IPS-20b (cell line): Measurements from ENCODE around the gene PPDPF.
"Not testable (repeated sequence)": the region's sequence is repeated elsewhere in the genome, so short reads cannot be mapped to it uniquely, and the experiment has no call there.

Source experiments
- H3K27ac ChIP-seq: one replicate; pipeline ENCODE4 v1.5.1; 2013; ENCODE audit warnings: low read length
- H3K27me3 ChIP-seq: 2 replicates; pipeline ENCODE4 v1.6.1; 2013; ENCODE audit warnings: mild to moderate bottlenecking, low read length, inconsistent platforms; ENCODE audit not compliant: insufficient read depth
- H3K36me3 ChIP-seq: 2 replicates; pipeline ENCODE4 v1.6.1; 2013; ENCODE audit warnings: low read depth, mild to moderate bottlenecking, inconsistent platforms, low read length, moderate library complexity; ENCODE audit not compliant: insufficient read depth
- H3K4me1 ChIP-seq: 2 replicates; pipeline ENCODE4 v1.6.1; 2013; ENCODE audit warnings: mild to moderate bottlenecking, control low read depth, inconsistent platforms, low read length, moderate library complexity; ENCODE audit not compliant: insufficient read depth
- H3K4me3 ChIP-seq: 2 replicates; pipeline ENCODE4 v1.5.1; 2013; ENCODE audit warnings: mild to moderate bottlenecking, low read length, inconsistent platforms
- H3K9ac ChIP-seq: 2 replicates; pipeline ENCODE4 v1.6.1; 2013; ENCODE audit warnings: low read depth, mild to moderate bottlenecking, inconsistent platforms, low read length, moderate library complexity
- H3K9me3 ChIP-seq: 2 replicates; pipeline ENCODE4 v1.6.1; 2013; ENCODE audit warnings: mild to moderate bottlenecking, low read depth, low read length, inconsistent platforms; ENCODE audit not compliant: insufficient read depth

The PPDPF gene

GRCh38 chr20:63479695-63480419 lies 40.7 kb upstream of the PPDPF start:
- H3K4me3 ChIP-seq, H3K36me3 ChIP-seq, H3K9ac ChIP-seq, H3K27ac ChIP-seq, H3K4me1 ChIP-seq, H3K9me3 ChIP-seq: not testable (repeated sequence)
- H3K27me3 ChIP-seq, result peaks cover 12% of the 10 kb centered on the region

DNA sequence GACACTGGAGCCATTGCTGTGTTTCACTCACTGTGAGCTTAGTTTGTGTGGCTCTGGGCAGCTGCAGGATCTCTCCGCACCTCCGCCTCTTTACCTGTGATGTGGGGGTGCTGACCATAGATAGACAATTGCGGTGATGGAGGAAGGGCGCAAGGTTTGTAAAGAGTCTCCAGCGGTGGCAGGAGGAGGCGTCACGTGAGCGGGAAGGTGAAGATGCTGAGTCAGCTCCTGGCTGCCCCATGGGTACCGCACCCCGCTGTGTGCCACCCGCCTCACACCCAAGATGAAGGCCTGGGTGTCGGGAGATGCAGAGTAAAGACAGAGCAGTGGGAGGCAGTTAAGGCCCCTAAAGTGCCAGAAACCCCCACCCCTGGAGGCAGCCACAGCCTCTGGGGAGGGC lies 39.1 kb upstream of the PPDPF start:
- no peak overlapping the region for H3K4me3 ChIP-seq
- H3K9me3 ChIP-seq, result no peaks in the 10 kb centered on the region
- no peaks in the 10 kb centered on the region for H3K36me3 ChIP-seq
- H3K4me1 ChIP-seq, result no peaks in the 10 kb centered on the region; the same call in 1 of the 2 replicates
- no peak overlapping the region for H3K27ac ChIP-seq
- no peak overlapping the region for H3K9ac ChIP-seq
- H3K27me3 ChIP-seq, result no peaks in the 10 kb centered on the region; the same call in 1 of the 2 replicates

- peaks cover 6% of the 10 kb centered on the region for H3K27me3 ChIP-seq
- H3K36me3 ChIP-seq, result no peaks in the 10 kb centered on the region
- H3K27ac ChIP-seq, result no peak overlapping the region
- no peaks in the 10 kb centered on the region for H3K9me3 ChIP-seq
- H3K4me3 ChIP-seq, result no peak overlapping the region
- H3K4me1 ChIP-seq, result no peaks in the 10 kb centered on the region; the same call in 1 of the 2 replicates
- H3K9ac ChIP-seq, result no peak overlapping the region
These were observed 38.5 kb upstream of the PPDPF start for GRCh38 chr20:63482021-63482587.

DNA sequence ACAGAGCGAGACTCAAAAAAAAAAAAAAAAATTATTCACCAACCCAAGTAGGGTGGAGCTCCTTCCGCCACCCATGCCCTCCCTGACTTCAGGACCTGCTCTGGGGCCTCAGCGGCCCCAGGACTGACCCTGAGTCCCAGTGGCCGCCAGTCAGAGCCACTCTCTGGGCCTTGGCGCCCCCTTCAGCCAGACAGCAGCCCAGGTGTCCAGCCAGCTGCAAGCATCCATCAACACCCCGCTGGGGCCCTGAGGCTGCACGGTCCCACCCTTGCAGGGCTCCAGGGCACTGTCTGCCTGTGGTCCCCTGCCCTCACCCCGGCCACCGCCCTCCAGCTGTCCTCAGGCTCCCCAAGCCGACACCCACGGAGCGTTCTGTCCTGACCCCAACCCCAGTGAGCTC lies 36.7 kb upstream of the PPDPF start:
- H3K36me3 ChIP-seq, result no peaks in the 10 kb centered on the region
- H3K4me1 ChIP-seq, result no peaks in the 10 kb centered on the region; the same call in 1 of the 2 replicates
- peaks cover 20% of the 10 kb centered on the region for H3K27me3 ChIP-seq
- H3K27ac ChIP-seq, result no peak overlapping the region
- no peak overlapping the region for H3K9ac ChIP-seq
- H3K9me3 ChIP-seq, result no peaks in the 10 kb centered on the region
- H3K4me3 ChIP-seq, result no peak overlapping the region

- Histone ChIP-seq H3K27ac (no peak overlapping the region), H3K9me3 (no peaks in the 10 kb centered on the region), H3K9ac (no peak overlapping the region), H3K4me3 (no peak overlapping the region), H3K36me3 (no peaks in the 10 kb centered on the region), H3K27me3 (peaks cover 24% of the 10 kb centered on the region), H3K4me1 (no peaks in the 10 kb centered on the region; the same call in 1 of the 2 replicates)
These were observed 36.3 kb upstream of the PPDPF start for GRCh38 chr20:63484236-63484635.

DNA sequence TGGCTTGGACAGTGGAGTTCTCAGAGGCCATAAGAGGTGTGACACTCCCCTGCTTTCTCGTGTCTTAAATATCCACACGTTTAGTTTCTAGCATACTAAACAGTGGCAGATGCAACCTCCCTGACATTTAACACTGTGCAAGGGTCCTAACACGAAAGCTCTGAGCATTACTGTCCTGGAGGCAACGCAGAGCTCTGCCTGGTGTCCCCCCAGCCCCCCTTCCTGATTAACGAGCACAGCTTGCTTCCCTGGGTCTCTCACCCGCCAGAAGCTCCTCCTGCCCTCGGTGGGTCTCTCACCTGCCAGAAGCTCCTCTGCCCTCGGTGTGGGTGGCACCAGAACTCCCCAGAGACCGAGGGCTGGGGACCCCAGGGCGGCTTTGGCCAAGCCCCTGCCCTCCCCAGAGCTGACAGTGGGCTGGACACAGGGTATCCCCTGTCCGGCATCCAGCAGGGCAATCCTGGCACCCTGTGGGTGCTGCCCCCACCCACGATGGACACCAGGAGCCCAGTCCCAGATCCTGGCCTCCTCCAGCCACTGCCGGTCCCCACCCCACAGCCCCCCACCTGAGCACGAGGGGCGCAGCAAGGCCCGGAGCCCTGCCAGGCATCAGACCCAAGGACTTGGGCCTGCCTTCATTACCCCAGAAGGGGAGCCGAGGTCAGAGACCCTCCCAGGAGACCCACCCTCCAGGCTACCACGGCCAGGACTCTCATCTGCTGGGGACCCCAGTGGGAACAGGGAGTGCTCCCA lies 35.7 kb upstream of the PPDPF start:
- peaks cover 30% of the 10 kb centered on the region for H3K27me3 ChIP-seq
- no peak overlapping the region for H3K9ac ChIP-seq

DNA sequence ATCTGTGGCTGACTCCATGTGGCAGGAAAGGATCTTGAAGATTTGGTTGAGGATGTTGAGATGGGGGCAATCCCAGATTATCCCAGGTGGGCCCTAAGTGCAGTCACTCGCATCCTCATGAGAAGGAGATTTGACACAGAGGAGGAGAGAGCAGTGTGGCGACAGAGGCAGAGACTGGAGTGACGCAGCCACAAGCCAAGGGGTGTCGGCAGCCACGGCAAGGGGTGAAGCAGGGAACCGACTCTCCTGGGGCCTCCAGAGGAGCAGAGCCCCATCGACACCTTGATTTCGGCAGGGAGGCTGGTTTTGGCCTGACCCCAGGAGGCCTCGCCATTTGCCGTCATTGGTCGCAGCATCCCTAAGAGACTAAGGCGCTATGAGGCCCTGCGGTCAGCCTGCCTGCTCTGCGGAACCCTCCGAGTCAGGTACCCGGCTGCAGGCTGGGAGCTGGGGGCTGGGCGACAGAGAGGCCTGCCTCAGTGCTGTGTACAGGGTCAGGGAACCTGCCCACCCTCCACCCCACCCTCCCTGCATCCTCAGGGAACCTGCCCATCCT lies 34.2 kb upstream of the PPDPF start:
- peaks cover 41% of the 10 kb centered on the region for H3K27me3 ChIP-seq
- H3K27ac ChIP-seq, result no peak overlapping the region
- no peaks in the 10 kb centered on the region; the same call in 1 of the 2 replicates for H3K4me1 ChIP-seq
- H3K36me3 ChIP-seq, result no peaks in the 10 kb centered on the region
- H3K9ac ChIP-seq, result no peak overlapping the region
- H3K4me3 ChIP-seq, result no peak overlapping the region
- no peaks in the 10 kb centered on the region for H3K9me3 ChIP-seq

More for the DNA sequence above, 35.7 kb upstream of the PPDPF start:
- H3K4me1 ChIP-seq, result no peaks in the 10 kb centered on the region; the same call in 1 of the 2 replicates
- H3K36me3 ChIP-seq, result no peaks in the 10 kb centered on the region
- no peak overlapping the region for H3K27ac ChIP-seq
- no peak overlapping the region for H3K4me3 ChIP-seq
- H3K9me3 ChIP-seq, result no peaks in the 10 kb centered on the region

- Histone ChIP-seq H3K36me3 (peaks cover 2% of the 10 kb centered on the region), H3K9ac (no peak overlapping the region), H3K4me3 (no peak overlapping the region), H3K27me3 (peaks cover 41% of the 10 kb centered on the region), H3K9me3 (0 out of 2 replicates have a peak, but pooled peaks cover under 1% of the 10 kb centered on the region), H3K4me1 (no peaks in the 10 kb centered on the region), H3K27ac (no peak overlapping the region)
These were observed 33.3 kb upstream of the PPDPF start for GRCh38 chr20:63487116-63487764.

DNA sequence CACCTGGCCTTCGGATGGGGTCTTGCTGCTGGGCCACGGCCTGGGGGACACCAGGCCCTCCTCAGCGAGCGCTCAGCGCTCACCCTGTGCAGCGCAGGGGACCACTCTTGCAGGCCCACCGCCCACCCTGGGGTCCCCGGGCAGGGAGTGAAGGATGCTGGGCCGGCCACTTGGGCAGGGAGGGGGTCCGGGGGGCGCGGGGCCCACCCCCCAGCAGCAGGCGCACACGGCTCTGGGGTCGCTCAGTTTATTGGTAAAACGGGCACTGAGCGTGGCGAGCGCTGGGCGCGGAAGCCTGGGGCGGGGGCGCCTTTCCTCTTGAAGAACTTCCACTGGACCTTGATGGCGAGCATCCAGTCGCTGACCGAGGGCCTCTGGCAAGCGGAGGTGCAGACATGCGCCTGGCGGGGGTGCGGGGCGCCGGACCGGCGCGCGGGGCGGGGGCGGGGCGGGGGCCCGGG lies 32.8 kb upstream of the PPDPF start:
- Histone ChIP-seq H3K27me3 (peaks cover 41% of the 10 kb centered on the region), H3K9ac (no peak overlapping the region), H3K4me3 (peak overlapping the region; percentile 45; the same call in 1 of the 2 replicates), H3K27ac (no peak overlapping the region), H3K4me1 (no peaks in the 10 kb centered on the region), H3K9me3 (peaks cover 3% of the 10 kb centered on the region; the same call in 1 of the 2 replicates), H3K36me3 (peaks cover 8% of the 10 kb centered on the region)

DNA sequence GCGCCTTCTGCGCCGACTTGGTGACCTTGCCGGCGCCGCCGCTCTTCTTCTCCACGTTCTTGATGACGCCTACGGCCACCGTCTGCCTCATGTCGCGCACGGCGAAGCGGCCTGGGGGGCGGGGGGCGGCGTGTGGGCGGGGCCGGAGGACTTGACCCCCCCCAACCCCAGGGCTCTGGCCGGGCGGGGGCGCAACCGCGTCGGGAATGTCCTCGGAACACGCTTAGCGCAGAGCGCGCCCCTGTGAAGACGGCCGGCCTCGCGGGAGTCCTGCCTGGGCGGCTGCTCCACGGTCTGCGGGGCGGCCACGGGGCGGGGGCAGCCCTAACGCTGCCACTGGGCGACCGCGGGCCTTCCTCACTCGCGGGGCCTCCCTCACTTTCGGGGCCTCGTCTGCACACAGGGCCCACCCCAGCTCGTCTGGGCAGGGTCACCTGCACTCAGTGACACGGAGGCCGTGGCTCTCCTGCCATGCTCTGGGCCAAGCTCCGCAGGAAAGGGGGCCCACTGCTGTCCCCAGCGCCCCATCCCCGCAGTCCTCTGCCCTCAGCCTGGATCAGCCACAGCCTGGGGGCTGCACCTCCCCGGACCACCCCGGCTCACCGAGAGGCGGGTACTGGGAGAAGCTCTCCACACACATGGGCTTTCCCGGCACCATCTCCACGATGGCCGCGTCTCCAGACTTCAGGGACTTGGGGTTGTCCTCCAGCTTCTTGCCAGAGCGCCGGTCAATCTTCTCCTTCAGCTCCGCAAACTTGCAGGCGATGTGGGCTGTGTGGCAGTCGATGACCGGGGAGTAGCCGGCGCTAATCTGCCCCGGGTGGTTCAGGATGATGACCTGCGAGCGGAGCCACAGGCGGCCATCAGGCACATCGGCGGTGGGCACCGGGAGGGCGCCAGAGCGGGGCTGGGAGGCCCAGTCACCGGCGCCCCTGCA lies 32.0 kb upstream of the PPDPF start:
- Histone ChIP-seq H3K36me3 (peaks cover 8% of the 10 kb centered on the region), H3K27me3 (peaks cover 41% of the 10 kb centered on the region), H3K9me3 (peaks cover 3% of the 10 kb centered on the region; the same call in 1 of the 2 replicates), H3K4me1 (no peaks in the 10 kb centered on the region), H3K4me3 (peak overlapping the region; percentile 33; the same call in 1 of the 2 replicates), H3K9ac (no peak overlapping the region), H3K27ac (no peak overlapping the region)
